Stimulated activated CD4-positive, alpha-beta T cell treated with anti-CD3 and anti-CD28 coated beads, Interleukin-2, amount 100 ng/mL, for 48 hours (primary cell): ENCODE data around the gene ANTKMT.
A peak's percentile ranks its signal among the peaks of the same experiment; 100 is the strongest.

Source experiments
- DNase-seq, 2 donors: peaks; one replicate each; pipeline ENCODE4 v3.0.0-alpha.2; 2020

ANTKMT gene, protein sequence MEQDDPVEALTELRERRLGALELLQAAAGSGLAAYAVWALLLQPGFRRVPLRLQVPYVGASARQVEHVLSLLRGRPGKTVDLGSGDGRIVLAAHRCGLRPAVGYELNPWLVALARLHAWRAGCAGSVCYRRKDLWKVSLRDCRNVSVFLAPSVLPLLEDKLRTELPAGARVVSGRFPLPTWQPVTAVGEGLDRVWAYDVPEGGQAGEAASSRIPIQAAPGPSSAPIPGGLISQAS

DNA sequence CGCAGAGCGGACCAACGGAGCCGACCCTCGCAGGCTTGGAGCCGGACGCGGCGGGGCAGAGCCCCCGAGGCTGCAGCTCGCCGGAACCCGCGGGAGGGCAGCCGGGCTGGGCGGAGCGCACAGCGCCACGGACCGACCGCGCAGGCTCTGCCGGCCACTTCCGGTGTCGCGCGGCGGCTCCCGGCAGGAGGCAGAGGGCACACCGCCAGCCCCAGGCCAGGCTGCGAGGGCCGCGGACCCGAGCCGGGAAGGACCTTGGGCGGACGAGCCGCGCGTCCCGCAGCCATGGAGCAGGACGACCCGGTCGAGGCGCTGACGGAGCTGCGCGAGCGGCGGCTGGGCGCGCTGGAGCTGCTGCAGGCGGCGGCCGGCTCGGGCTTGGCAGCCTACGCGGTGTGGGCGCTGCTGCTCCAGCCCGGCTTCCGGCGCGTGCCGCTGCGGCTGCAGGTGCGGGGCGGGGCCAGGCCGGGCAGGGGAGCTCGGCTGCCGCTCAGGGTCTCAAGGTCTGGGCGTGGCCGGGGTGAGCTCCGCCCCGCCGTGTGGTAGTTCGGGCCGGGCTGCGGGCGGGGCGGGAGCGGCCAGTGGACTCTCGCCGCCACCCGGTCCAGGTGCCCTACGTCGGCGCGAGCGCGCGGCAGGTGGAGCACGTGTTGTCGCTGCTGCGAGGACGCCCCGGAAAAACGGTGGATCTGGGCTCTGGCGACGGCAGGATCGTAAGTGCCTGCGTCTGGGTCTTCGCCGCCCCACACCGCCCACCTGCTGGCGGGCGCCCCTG is at the start of gene ANTKMT:
Gene ANTKMT (plus strand): TSS at position 157 of the 775 bp plus-strand sequence. CDS start 129 bp downstream, at position 286.
- peak; percentile 63 to 69 for DNase-seq

DNA sequence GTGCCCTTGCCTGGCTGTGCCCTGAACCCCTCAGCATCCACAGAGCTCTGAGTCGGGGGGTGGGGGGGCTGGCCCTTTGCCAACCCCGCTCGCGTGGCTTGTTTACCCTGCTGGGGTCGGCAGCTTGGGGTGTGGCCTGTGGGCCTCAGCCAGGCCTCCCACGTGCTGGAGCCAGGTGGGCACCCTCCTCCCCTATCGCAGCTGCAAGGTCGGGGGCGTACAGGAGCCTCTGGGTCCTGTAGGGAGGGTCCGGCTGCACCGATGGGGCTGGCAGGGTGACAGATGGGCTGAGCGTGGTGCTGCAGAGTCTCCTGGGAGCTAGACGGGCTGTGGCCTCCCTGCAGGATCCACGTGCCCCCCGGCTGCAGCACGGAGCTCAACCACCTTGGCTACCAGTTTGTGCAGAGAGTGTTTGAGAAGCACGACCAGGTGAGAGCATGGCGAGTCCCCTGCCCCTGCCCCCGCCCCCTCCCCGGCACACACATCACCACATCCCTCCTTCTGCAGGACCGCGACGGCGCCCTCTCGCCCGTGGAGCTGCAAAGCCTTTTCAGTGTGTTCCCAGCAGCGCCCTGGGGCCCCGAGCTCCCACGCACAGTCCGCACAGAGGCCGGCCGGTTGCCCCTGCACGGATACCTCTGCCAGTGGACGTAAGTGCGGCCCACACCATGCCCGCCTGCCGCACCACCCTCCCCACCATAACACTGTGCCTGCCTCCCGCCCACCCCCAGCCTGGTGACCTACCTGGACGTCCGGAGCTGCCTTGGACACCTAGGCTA is 49.4 kb upstream of the ANTKMT start:
- DNase-seq: no peak

DNA sequence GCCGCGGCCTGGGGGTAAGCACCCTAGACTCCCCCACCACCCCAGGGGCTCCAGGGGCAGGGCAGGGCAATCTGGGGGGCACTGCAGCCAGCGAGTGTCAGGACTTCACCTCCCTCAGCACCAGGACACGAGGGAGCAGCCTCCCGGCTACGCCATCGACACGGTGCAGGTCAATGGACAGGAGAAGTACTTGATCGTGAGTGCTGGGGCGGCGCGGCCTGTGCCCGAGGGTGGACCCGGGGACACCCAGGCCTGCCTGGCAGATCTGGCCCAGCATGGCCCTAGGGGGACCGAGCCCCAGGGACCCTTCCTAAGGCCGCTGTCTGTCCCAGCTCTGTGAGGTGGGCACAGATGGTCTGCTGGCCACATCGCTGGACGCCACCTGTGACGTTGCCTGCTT is 48.6 kb upstream of the ANTKMT start:
- DNase-seq: no peak

DNA sequence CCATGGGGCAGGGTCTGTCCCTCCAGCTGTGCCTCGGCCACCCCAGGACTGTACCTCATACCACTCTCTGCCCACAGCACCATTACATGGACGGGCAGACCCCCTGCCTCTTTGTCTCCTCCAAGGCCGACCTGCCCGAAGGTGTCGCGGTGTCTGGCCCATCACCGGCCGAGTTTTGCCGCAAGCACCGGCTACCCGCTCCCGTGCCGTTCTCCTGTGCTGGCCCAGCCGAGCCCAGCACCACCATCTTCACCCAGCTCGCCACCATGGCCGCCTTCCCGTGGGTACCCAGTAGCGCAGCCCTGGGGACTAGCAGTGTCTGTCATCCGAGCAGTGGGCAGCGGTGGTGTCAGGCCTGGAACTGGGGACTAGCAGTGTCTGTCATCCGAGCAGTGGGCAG is 48.1 kb upstream of the ANTKMT start:
- no peak for DNase-seq

DNA sequence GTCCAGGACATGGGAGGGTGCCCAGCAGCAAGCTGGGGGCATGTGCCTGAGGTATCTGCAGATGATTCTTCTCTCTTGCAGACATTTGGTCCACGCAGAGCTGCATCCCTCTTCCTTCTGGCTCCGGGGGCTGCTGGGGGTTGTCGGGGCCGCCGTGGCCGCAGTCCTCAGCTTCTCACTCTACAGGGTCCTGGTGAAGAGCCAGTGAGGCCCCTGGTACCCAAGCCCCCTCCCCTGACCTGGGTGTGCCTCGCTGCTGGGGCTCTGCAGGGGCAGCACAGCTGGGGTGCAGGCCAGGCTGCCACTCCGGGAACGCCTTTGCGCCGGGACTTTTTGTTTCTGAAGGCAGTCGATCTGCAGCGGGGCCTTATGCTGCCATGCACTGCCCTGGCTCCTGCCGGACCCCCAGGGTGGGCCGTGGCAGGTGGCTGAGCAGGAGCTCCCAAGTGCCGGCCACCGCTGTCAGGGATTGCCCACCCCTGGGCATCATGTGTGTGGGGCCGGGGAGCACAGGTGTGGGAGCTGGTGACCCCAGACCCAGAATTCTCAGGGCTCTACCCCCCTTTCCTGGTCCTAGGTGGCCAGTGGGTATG is 47.5 kb upstream of the ANTKMT start:
- no peak for DNase-seq

DNA sequence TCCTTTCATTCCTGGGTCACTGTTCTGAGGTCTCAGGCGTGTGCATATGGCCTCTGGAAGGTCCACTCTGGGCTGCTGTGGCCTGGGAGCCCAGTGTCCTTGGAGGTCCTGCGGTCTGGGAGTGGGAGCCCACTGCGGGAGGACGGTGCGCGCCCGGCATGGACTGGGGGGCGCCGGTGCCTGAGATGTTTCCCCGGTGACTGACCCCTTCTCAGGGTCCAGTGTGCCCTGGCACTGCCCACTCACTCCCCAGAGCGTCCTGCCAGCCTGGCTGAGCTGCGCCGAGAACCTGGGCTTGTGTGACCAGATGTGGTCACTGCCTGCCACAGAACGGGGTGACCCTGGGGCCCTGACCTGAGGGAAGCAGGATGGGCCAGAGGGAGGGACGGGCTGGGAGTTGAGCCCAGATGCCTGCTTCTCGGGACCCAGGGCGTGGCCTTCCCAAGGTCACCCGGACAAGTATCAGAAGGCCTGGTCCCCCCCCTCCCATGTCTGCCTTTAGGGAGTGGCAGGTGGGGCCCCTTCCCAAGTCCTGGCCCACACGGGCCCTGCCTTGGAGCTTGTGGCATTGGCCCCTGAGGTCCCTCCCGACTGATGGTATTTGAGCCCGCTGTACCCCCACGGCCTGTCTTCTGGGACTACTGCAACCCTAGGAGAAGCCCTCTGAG is 46.6 kb upstream of the ANTKMT start:
- no peak for DNase-seq

DNA sequence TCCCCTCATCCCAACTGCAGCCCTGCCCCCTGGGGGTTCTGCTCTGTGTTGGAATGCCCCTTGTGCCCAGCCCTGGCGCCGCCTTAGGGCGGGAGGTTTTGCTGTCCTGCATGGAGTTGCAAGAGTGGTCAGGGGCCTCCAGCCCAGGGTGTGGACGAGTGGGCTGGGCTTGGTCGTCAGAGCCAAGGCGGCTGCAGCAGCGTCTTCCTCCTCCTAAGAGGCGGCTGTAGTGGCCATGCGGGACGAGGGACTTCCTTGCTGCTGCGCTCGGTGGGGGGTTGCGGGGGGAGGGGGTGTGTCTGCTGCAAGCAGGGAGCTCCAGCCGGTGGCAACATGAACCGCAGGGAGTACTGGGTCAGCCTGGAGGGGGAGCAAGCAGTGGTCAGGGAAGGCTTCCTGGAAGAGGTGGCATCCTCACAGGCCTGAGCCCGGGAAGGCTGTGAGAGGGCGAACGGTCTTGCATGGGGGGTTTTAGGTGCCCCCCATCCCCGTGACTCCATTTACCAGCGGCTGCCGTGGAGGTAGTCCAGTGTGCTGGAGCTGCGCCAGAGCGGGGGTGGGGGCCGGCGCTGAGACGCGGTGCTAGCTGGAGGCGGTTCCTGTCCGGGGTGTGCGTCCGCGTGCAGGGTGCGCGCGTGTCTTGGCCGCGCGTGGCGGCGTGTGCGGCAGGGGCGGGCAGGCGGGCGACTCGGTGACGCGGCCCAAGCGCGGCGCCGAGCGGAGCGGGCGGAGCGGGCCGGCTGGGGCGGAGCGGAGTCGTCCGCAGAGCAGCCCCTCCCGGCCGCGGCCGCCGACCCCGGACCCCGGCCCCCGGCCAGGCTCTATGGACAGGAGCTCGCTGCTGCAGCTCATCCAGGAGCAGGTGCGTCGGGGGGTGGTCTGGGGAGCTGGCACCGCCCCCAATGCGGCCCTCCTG is 45.7 kb upstream of the ANTKMT start, which contains the start of gene RHBDL1:
Gene RHBDL1 (plus strand): TSS at position 704 of the 916 bp plus-strand sequence. CDS start 120 bp downstream, at position 824.
- no peak for DNase-seq

DNA sequence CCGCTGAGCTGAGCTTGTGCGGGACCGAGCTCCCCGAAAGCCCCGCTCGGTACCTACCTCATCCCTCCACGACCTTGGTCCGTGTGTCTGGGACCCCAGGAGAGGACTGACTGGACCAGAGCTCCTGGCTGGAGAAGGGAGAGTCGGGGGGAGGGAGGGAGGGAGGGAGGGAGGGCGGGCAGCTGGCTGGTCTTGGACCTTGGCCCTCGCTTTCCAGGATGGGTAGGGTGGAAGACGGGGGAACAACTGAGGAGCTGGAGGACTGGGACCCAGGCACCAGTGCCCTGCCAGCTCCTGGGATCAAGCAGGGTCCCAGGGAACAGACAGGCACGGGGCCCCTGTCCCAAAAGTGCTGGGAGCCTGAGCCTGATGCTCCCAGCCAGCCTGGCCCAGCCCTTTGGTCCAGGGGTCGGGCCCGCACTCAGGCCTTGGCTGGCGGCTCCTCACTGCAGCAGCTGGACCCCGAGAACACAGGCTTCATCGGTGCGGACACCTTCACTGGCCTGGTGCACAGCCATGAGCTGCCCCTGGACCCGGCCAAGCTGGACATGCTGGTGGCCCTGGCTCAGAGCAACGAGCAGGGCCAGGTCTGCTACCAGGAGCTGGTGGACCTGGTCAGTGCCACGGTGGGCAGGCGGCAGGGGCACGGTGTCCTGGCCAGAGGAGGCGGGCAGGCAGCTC is 44.9 kb upstream of the ANTKMT start:
- DNase-seq: no peak

DNA sequence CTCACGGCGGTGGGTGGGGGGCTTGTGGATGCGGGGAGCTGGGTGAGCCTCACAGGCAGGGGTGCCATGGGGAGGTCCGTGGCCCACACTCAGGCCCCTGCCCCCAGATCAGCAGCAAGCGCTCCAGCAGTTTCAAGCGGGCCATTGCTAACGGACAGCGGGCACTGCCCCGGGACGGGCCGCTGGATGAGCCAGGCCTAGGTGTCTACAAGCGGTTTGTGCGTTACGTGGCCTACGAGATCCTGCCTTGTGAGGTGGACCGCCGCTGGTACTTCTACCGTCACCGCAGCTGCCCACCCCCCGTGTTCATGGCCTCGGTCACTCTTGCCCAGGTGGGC is 44.4 kb upstream of the ANTKMT start:
- no peak for DNase-seq

DNA sequence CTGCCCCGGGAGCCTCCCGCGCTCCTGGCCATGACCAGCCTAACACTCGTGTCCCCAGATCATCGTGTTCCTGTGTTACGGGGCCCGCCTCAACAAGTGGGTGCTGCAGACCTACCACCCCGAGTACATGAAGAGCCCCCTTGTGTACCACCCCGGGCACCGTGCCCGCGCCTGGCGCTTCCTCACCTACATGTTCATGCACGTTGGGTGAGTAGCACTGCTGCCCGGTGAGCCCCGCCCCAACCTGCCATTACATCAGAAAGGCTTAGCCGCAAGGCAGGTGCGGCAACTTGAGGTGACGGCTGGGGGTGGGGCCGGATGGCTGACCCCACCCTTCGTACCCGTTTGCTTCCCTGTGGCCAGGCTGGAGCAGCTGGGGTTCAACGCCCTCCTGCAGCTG is 44.0 kb upstream of the ANTKMT start:
- DNase-seq: no peak

DNA sequence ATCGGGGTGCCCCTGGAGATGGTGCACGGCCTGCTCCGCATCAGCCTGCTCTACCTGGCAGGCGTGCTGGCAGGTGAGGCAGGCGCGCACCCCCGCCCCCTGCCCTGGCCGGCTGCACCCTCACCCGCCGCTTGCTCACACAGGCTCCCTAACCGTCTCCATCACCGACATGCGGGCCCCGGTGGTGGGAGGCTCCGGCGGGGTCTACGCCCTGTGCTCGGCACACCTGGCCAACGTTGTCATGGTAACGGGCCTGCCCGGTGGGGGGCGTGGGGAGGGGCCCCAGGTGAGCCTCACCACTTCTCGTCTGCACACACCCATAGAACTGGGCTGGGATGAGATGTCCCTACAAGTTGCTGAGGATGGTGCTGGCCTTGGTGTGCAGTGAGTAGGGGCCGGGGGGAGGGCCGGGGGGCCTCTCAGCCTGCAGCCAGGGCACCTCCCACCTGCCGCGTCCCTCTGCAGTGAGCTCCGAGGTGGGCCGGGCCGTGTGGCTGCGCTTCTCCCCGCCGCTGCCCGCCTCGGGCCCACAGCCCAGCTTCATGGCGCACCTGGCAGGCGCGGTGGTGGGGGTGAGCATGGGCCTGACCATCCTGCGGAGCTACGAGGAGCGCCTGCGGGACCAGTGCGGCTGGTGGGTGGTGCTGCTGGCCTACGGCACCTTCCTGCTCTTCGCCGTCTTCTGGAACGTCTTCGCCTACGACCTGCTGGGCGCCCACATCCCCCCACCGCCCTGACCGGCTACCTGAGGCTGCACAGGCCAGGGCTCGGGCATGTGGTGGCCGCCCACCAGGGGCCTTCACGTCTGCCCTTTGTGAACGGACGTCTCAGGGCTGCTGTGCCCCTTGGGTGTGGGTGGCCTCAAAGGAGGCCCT is 43.4 kb upstream of the ANTKMT start:
- no peak for DNase-seq

DNA sequence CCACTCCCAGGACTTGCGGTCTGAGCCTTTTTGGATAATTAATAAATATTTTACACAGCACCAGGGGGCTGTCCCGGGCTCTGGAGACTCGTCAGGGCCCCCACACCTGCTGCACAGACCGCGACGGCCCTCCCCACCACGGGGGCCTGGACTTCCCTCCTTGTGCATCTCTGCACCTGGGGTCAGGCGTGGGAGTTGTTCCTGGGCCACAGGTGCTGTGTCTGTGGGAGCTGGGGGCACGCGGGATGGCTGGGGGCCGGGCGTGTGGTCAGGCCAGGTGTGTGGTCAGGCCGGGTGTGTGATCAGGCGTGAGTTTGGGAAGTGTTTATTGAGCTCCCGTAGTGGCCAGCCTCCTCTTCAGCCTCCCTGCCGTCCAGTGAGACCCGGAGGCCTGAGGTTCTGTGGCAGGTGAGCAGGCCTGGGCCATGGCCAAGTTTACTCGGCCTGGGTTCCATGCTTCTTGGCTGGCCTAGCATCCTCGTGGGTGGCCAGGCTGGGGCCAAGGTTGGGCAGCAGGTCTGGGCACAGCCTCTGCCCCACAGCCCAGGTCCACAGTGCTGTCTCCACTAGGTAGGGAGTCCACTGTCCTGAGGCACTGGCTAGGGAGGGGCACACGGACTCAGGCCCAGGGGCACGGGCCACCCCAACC is 42.6 kb upstream of the ANTKMT start:
- no peak for DNase-seq

DNA sequence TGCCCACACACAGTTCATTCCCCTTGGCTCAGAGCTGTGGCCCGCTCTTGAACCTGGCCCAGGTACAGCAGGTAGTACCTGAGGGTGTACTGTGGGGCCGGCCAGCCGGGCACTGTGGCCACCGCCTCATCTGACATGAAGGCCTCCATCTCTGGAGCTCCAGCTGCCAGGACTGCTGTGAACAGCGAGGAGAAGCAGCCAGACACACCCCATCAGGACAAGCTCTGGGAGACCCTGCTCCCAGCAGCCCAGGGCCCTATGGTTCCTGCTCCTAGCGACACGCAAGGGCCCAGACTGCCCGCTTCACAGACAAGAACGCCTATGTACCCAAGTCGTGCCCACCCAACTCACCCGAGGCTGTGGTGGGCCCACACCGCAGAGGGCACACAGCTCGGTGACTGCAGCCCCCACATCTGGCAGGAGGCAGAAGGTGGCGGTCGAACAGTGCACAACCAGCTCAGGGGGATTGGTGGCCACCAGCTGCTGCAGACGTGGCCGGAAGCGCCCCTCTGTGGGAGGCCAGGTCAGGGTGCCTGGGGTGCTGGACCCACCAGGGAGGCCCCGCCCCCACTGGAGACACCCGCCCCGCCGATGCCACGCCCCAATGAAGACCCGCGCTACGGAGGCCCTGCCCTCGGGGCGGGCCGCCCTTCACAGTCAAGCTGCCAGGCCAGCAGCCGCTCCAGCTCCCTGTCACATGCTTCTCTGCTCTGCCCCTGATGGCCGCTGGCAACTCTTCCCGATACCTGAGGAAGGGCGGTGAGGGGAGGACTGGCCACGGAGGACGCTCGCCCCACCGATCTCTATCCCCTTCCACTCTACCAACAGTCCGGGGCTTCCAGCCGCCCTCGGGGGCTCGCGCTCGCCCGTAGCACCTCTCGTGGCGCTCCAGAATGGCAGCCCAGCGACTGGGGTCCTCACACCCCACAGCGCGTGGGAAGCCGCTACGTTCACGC is 41.8 kb upstream of the ANTKMT start:
- DNase-seq: peak; percentile 37 to 51

DNA sequence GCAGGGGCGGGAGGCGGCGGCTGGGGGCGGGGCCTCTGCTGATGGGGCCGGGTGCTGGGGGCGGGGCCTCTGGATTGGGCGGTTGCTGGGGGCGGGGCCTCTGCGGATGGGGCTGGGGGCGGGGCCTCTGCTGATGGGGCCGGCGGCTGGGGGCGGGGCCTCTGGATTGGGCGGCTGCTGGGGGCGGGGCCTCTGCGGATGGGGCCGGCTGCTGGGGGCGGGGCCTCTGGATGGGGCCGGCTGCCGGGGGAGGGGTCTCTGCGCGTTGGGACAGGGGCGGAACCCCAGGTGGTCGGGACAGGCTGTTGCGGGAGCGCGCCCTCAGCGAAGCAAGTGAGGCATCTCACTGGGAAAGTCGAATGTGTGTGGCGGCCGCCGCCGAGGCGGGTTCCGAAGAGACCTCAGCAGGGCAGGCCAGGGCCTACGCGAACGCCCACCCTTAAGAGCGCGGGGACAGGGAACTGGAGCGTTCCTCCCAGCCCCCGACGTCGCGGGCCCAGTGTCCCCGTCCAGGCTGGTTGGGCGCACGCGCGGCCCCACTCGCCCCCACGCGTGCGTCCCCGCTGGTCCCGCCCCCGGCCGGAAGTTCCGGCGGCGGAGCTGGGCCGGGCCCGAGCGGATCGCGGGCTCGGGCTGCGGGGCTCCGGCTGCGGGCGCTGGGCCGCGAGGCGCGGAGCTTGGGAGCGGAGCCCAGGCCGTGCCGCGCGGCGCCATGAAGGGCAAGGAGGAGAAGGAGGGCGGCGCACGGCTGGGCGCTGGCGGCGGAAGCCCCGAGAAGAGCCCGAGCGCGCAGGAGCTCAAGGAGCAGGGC is 40.9 kb upstream of the ANTKMT start, which contains the start of gene STUB1:
Gene STUB1 (plus strand): TSS at position 597 of the 811 bp plus-strand sequence. CDS start 116 bp downstream, at position 713.
- DNase-seq: peak; percentile 77 to 87

DNA sequence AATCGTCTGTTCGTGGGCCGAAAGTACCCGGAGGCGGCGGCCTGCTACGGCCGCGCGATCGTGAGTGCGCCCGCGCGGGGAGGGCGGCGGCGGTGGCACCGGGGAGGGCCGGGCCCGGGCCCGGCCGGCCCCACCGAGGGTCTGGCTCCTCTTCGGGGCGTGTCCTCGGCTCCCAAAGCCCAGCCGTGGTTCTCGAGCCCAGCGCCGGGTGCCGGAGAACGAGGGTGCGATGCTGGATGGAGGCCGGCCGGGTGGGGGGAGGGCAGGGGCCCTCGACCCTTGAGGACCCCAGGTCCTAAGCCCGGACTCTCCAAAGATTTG is 40.4 kb upstream of the ANTKMT start:
- no peak for DNase-seq

DNA sequence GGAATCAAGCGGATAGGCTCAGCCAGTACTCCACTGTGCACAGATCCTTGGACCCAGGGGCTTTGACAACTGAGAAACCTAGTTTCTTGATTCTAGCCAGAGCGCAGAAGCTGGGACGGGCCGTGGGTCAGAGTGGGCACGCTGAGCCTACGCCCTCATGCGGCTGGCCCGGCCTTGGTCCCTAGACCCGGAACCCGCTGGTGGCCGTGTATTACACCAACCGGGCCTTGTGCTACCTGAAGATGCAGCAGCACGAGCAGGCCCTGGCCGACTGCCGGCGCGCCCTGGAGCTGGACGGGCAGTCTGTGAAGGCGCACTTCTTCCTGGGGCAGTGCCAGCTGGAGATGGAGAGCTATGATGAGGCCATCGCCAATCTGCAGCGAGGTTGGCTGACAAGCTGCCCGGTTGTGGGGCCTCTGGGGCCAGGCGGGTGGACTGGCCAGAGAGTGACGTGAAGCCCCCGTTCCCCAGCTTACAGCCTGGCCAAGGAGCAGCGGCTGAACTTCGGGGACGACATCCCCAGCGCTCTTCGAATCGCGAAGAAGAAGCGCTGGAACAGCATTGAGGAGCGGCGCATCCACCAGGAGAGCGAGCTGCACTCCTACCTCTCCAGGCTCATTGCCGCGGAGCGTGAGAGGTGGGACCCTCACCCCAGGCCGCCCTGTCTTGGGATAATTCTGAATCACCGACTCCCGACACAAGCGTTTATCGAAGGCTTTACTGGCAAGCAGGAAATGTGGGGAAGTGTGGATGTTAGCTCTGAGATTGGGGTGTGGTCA is 39.8 kb upstream of the ANTKMT start:
- no peak for DNase-seq
